Upper lobe of left lung (tissue), 4 donors: ENCODE measurements around the gene DHRS4.

Source experiments
- EP300 ChIP-seq, 4 donors: sonication (generic); formaldehyde crosslinking; IDR thresholded peaks; one replicate each; pipeline ENCODE4 v1.5.1; 2017; ENCODE audit warnings: antibody characterized with exemption in 4 of 4, control low read depth in 2 of 4
- POLR2A ChIP-seq, 4 donors: fragments of 450-650 bp; IDR thresholded peaks; one replicate each; pipeline ENCODE4 v1.5.1; 2016 to 2017; ENCODE audit warnings: antibody characterized with exemption in 4 of 4, mild to moderate bottlenecking in 2 of 4
- TF ChIP-seq, protein P1 (sequence below), 6 experiments: fragments of 450-650 bp in 4 of 6; fragments of 200-600 bp in 2 of 6; sonication (generic) in 2 of 6; IDR thresholded peaks; one replicate each; pipeline ENCODE4 v1.5.1; 2016 to 2019; ENCODE audit warnings: antibody characterized with exemption in 6 of 6

GRCh38 chr14:23939607-23940326, 13.8 kb upstream of the DHRS4 start:
- TF ChIP-seq POLR2A (IDR thresholded peaks at IDR 0.05) = no peak
- no peak for TF ChIP-seq EP300 (IDR thresholded peaks at IDR 0.05)
- TF ChIP-seq, protein P1, sequence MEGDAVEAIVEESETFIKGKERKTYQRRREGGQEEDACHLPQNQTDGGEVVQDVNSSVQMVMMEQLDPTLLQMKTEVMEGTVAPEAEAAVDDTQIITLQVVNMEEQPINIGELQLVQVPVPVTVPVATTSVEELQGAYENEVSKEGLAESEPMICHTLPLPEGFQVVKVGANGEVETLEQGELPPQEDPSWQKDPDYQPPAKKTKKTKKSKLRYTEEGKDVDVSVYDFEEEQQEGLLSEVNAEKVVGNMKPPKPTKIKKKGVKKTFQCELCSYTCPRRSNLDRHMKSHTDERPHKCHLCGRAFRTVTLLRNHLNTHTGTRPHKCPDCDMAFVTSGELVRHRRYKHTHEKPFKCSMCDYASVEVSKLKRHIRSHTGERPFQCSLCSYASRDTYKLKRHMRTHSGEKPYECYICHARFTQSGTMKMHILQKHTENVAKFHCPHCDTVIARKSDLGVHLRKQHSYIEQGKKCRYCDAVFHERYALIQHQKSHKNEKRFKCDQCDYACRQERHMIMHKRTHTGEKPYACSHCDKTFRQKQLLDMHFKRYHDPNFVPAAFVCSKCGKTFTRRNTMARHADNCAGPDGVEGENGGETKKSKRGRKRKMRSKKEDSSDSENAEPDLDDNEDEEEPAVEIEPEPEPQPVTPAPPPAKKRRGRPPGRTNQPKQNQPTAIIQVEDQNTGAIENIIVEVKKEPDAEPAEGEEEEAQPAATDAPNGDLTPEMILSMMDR (IDR thresholded peaks at IDR 0.05) = no peak
